Stomach smooth muscle (tissue), 2 donors: ENCODE measurements around the gene ACE2.

Experiments used
- H3K27ac ChIP-seq: one replicate; pipeline ENCODE4 v1.7.0; 2013; ENCODE audit warnings: mild to moderate bottlenecking, low read length, inconsistent platforms
- H3K27me3 ChIP-seq, 2 donors: one replicate each; pipeline ENCODE4 v1.7.0; 2013; ENCODE audit warnings: low read length in 2 of 2; ENCODE audit not compliant: insufficient read depth in 2 of 2, control insufficient read depth in 1 of 2
- H3K36me3 ChIP-seq, 2 donors: one replicate each; pipeline ENCODE4 v1.7.0; 2013; ENCODE audit warnings: low read length in 2 of 2; ENCODE audit not compliant: control insufficient read depth in 2 of 2, insufficient read depth in 2 of 2
- H3K4me1 ChIP-seq: one replicate; pipeline ENCODE4 v1.7.0; 2013; ENCODE audit warnings: low read length; ENCODE audit not compliant: control insufficient read depth, insufficient read depth
- H3K4me3 ChIP-seq, 2 donors: one replicate each; pipeline ENCODE4 v1.7.0; 2013; ENCODE audit warnings: low read length in 2 of 2
- H3K9ac ChIP-seq, 2 donors: one replicate each; pipeline ENCODE4 v1.7.0; 2013; ENCODE audit warnings: low read length in 2 of 2, mild to moderate bottlenecking in 1 of 2
- H3K9me3 ChIP-seq, 2 donors: one replicate each; pipeline ENCODE4 v1.7.0; 2013; ENCODE audit warnings: low read length in 2 of 2; ENCODE audit not compliant: control insufficient read depth in 2 of 2
- donor health status: healthy.
- donor health status: Pancreatic carcinoma.

Gene ACE2

GRCh38 chrX:15616531-15616930, 15.8 kb upstream of the ACE2 start:
- Histone ChIP-seq H3K36me3 (no peaks in the 10 kb centered on the region), H3K9me3 (no peaks in the 10 kb centered on the region), H3K27ac (no peak overlapping the region), H3K4me3 (no peak overlapping the region), H3K4me1 (no peaks in the 10 kb centered on the region), H3K27me3 (no peaks in the 10 kb centered on the region), H3K9ac (no peak overlapping the region)

GRCh38 chrX:15607067-15607466, 6.3 kb upstream of the ACE2 start:
- H3K9ac ChIP-seq = no peak overlapping the region
- H3K4me1 ChIP-seq = no peaks in the 10 kb centered on the region
- no peaks in the 10 kb centered on the region for H3K9me3 ChIP-seq
- no peak overlapping the region for H3K27ac ChIP-seq
- no peaks in the 10 kb centered on the region for H3K36me3 ChIP-seq
- no peak overlapping the region for H3K4me3 ChIP-seq
- no peaks in the 10 kb centered on the region for H3K27me3 ChIP-seq

- H3K36me3 ChIP-seq = no peaks in the 10 kb centered on the region
- no peak overlapping the region for H3K9ac ChIP-seq
- H3K27me3 ChIP-seq = no peaks in the 10 kb centered on the region
- H3K27ac ChIP-seq = no peak overlapping the region
- H3K4me3 ChIP-seq = no peak overlapping the region
- H3K4me1 ChIP-seq = no peaks in the 10 kb centered on the region
- H3K9me3 ChIP-seq = no peaks in the 10 kb centered on the region
Observed at GRCh38 chrX:15606136-15606535, 5.4 kb upstream of the ACE2 start.

GRCh38 chrX:15605226-15605625, 4.5 kb upstream of the ACE2 start:
- no peaks in the 10 kb centered on the region for H3K9me3 ChIP-seq
- no peaks in the 10 kb centered on the region for H3K36me3 ChIP-seq
- no peak overlapping the region for H3K9ac ChIP-seq
- no peaks in the 10 kb centered on the region for H3K27me3 ChIP-seq
- H3K27ac ChIP-seq = no peak overlapping the region
- H3K4me3 ChIP-seq = no peak overlapping the region
- no peaks in the 10 kb centered on the region for H3K4me1 ChIP-seq

DNA sequence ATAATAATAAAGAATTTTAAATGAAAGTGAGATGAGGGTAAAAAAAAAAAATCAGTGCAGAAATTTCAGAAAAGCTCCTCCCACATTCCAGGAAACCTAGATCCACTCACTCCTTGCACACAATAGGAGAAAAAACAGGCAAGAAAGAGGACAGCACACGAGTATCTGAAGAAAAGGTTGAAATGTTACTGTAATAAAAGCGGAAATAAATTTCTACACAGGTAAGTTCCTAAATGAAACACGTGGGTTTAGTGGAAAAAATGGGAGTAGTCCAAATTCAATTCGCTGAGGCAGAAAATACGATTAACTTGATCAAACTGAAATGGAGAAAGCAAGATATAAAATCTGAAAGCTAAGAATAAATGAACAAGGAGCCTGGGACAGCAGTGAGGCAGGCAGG, 2.0 kb upstream of the ACE2 start:
- no peak overlapping the region for H3K9ac ChIP-seq
- no peak overlapping the region for H3K27ac ChIP-seq
- H3K4me1 ChIP-seq = no peaks in the 10 kb centered on the region
- no peaks in the 10 kb centered on the region for H3K9me3 ChIP-seq
- no peaks in the 10 kb centered on the region for H3K36me3 ChIP-seq
- H3K4me3 ChIP-seq = no peak overlapping the region
- no peaks in the 10 kb centered on the region for H3K27me3 ChIP-seq

DNA sequence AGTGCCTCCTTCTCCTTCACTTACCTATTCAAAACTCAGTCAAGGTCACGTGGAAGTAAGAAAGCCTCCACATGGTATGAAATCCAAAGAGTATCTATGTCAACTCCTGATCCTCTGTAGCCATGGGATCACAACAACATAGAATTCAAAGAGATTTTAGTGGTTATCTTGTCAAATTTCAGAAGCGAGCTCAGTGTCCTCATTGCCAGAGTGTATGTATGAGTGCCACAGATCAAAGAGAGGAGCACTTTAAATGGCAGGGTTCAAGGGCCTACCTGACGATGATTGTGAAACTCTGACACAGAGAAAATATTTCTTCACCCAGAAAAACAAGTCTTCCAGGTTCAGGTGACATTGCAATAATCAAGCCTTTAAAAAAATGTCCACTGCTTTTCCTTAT, 1.2 kb upstream of the ACE2 start:
- Histone ChIP-seq H3K27me3 (no peaks in the 10 kb centered on the region), H3K9me3 (no peaks in the 10 kb centered on the region), H3K9ac (no peak overlapping the region), H3K4me1 (no peaks in the 10 kb centered on the region), H3K27ac (no peak overlapping the region), H3K4me3 (no peak overlapping the region), H3K36me3 (no peaks in the 10 kb centered on the region)

DNA sequence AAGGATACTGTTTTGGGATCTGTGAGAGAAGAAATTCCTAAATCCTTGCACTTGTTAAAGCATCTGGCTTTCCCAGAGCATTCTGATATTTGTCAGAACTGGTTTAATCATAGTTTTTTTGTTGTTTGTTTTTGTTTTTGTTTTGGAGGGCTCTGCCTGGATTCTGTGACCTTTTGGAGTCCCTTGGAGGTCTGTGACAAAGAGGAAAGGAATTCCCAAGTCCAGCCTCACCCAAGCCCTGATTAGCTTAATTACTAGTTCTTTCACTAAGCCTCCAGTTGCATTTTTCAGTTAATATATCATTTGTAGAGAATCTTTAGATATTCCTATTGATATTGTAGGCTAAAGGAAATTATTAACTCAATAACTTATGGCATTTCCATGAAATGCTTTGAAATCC, 711 bp downstream of the ACE2 start:
- peaks cover 0 to 4% of the 10 kb centered on the region in 2 donors for H3K27me3 ChIP-seq
- H3K9me3 ChIP-seq = no peaks in the 10 kb centered on the region
- no peak overlapping the region for H3K9ac ChIP-seq
- H3K36me3 ChIP-seq = no peaks in the 10 kb centered on the region
- H3K27ac ChIP-seq = no peak overlapping the region
- H3K4me1 ChIP-seq = no peaks in the 10 kb centered on the region
- H3K4me3 ChIP-seq = no peak overlapping the region

DNA sequence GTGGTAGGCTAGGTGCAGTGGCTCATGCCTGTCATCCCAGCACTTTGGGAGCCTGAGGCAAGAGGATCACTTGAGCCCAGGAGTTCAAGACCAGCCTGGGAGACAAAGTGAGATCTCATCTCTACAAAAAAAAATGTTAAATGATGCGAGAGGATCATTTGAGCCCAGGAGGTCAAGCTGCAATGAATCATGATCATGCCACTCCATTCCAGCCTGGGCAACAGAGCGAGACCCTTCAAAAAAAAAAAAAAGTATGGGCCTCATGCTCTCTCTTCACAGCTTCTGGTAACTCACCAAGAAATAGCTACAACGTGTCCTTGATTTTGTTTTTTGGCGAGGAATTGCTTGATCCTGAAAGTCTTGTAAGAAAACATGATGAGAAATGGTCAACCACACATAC, 1.3 kb downstream of the ACE2 start:
- Histone ChIP-seq H3K4me3 (no peak overlapping the region), H3K36me3 (no peaks in the 10 kb centered on the region), H3K27ac (no peak overlapping the region), H3K9me3 (no peaks in the 10 kb centered on the region), H3K4me1 (no peaks in the 10 kb centered on the region), H3K9ac (no peak overlapping the region), H3K27me3 (peaks cover 0 to 4% of the 10 kb centered on the region in 2 donors)

- H3K4me3 ChIP-seq = no peak overlapping the region
- no peaks in the 10 kb centered on the region for H3K9me3 ChIP-seq
- H3K27me3 ChIP-seq = peaks cover 0 to 4% of the 10 kb centered on the region in 2 donors
- no peaks in the 10 kb centered on the region for H3K4me1 ChIP-seq
- H3K27ac ChIP-seq = no peak overlapping the region
- H3K9ac ChIP-seq = no peak overlapping the region
- H3K36me3 ChIP-seq = no peaks in the 10 kb centered on the region
Observed at GRCh38 chrX:15598026-15598425, 2.7 kb downstream of the ACE2 start.

DNA sequence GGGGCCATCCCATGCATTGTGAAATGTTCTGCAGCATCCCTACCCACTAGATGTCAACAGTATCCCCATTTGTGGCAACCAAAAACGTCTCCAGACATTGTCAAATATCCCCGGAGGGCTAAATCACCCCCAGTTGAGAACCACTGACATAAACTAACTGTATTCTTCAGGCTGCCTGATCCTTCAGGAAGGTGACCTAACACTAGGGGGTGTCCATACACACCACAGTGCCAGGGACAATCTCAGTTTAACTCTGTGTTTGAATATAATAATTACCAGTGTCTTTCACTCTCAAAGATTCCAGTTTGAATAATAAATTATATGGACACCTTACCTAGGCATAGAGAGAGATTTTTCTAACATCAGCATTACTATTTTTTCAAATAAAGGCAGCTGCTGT, 6.4 kb downstream of the ACE2 start:
- Histone ChIP-seq H3K9me3 (no peaks in the 10 kb centered on the region), H3K27ac (no peak overlapping the region), H3K36me3 (no peaks in the 10 kb centered on the region), H3K4me1 (no peaks in the 10 kb centered on the region), H3K4me3 (no peak overlapping the region), H3K27me3 (peaks cover 0 to 4% of the 10 kb centered on the region in 2 donors), H3K9ac (no peak overlapping the region)

GRCh38 chrX:15579778-15580747, 20.7 kb downstream of the ACE2 start:
- Histone ChIP-seq H3K4me3 (no peak overlapping the region), H3K27me3 (peaks cover 0 to 3% of the 10 kb centered on the region in 2 donors), H3K9ac (no peak overlapping the region)

More at GRCh38 chrX:15579778-15580747, 20.7 kb downstream of the ACE2 start:
- Histone ChIP-seq H3K27ac (no peak overlapping the region), H3K4me1 (no peaks in the 10 kb centered on the region), H3K36me3 (no peaks in the 10 kb centered on the region), H3K9me3 (no peaks in the 10 kb centered on the region)
